ENCODE data around the gene WDR88. TPM values are rescaled to one million over a fixed set of nuclear protein-coding genes. Genes with fewer than 3 reads are reported as not detected.

WDR88 gene
- polyA plus RNA-seq, 1 donor from 2014 or later, result 0.35 TPM

- TF ChIP-seq CTCF (IDR thresholded peaks at IDR 0.05; ENCODE audit: poor library complexity, severe bottlenecking), result no peak
Observed at GRCh38 chr19:33100894-33101644, 30.8 kb upstream of the WDR88 start (continued).

GRCh38 chr19:33102893-33103292, 29.0 kb upstream of the WDR88 start:
- Histone ChIP-seq H3K4me3 (ENCODE audit: low read length) (no peak overlapping the region), H3K4me2 (ENCODE audit: low read length) (no peak overlapping the region)
- TF ChIP-seq TAF1 (IDR thresholded peaks at IDR 0.05; ENCODE audit: low read depth), result no peak

GRCh38 chr19:33108161-33108560, 23.8 kb upstream of the WDR88 start:
- Histone ChIP-seq H3K9me2 (ENCODE audit: insufficient read depth, low read length) (no peaks in the 10 kb centered on the region), H3K27me3 (ENCODE audit: insufficient read depth, low read depth, low read length) (no peaks in the 10 kb centered on the region), H3K79me2 (replicated peaks; ENCODE audit: insufficient read depth, low read length) (no peaks in the 10 kb centered on the region), H3K9me3 (ENCODE audit: low read length) (no peaks in the 10 kb centered on the region), H2AFZ (ENCODE audit: low read depth, low read length) (no peak overlapping the region), H3K9ac (ENCODE audit: low read length) (no peak overlapping the region), H3K27ac (ENCODE audit: low read length) (no peak overlapping the region), H3K36me3 (ENCODE audit: insufficient read depth, low read length) (no peaks in the 10 kb centered on the region), H3K4me3 (ENCODE audit: low read length) (no peak overlapping the region), H3F3A (ENCODE audit: insufficient read depth, low read length, poor library complexity, severe bottlenecking) (no peaks in the 10 kb centered on the region), H3K4me2 (ENCODE audit: low read length) (no peak overlapping the region), H4K20me1 (ENCODE audit: insufficient read depth) (no peaks in the 10 kb centered on the region)
- no peak for TF ChIP-seq EZH2 (IDR thresholded peaks at IDR 0.05; ENCODE audit: borderline replicate concordance, insufficient read depth, low read length, poor library complexity, severe bottlenecking)
- no peak for TF ChIP-seq SMC3 (conservative IDR thresholded peaks at IDR 0.05; ENCODE audit: poor library complexity)
- TF ChIP-seq REST (IDR thresholded peaks at IDR 0.05; ENCODE audit: borderline replicate concordance), result no peak
- TF ChIP-seq CTCF (IDR thresholded peaks at IDR 0.05; ENCODE audit: poor library complexity, severe bottlenecking), result no peak
- no peak for TF ChIP-seq POLR2AphosphoS5 (IDR thresholded peaks at IDR 0.05)
- no peak for TF ChIP-seq RAD21 (conservative IDR thresholded peaks at IDR 0.05)
- no peak for TF ChIP-seq MXI1 (conservative IDR thresholded peaks at IDR 0.05; ENCODE audit: poor library complexity, severe bottlenecking)
- no peak for TF ChIP-seq EP300 (conservative IDR thresholded peaks at IDR 0.05; ENCODE audit: poor library complexity, severe bottlenecking)
- TF ChIP-seq TAF1 (IDR thresholded peaks at IDR 0.05; ENCODE audit: low read depth), result no peak

More at GRCh38 chr19:33102893-33103292, 29.0 kb upstream of the WDR88 start:
- Histone ChIP-seq H2AFZ (ENCODE audit: low read depth, low read length) (no peak overlapping the region), H3K79me2 (replicated peaks; ENCODE audit: insufficient read depth, low read length) (no peaks in the 10 kb centered on the region), H3K36me3 (ENCODE audit: insufficient read depth, low read length) (peaks cover 4% of the 10 kb centered on the region), H3K27ac (ENCODE audit: low read length) (no peak overlapping the region), H3K9me2 (ENCODE audit: insufficient read depth, low read length) (no peaks in the 10 kb centered on the region), H3K27me3 (ENCODE audit: insufficient read depth, low read depth, low read length) (no peaks in the 10 kb centered on the region), H3K9ac (ENCODE audit: low read length) (no peak overlapping the region), H3K9me3 (ENCODE audit: low read length) (no peaks in the 10 kb centered on the region), H3F3A (ENCODE audit: insufficient read depth, low read length, poor library complexity, severe bottlenecking) (no peaks in the 10 kb centered on the region), H4K20me1 (ENCODE audit: insufficient read depth) (no peaks in the 10 kb centered on the region)
